K562 (cell line): Measurements from ENCODE around the gene SOX6. TPM values are rescaled to one million over a fixed set of nuclear protein-coding genes. Genes with fewer than 3 reads are reported as not detected.

ENCODE experiments used
- ATAC-seq: fragments of 200-7000 bp; cut with Tn5 transposase; 3 replicates; pipeline ENCODE4 v1.9.1; 2020; ENCODE audit warnings: moderate library complexity
- BruUV-seq: library from RNA; stranded (reverse); fragments of 400-500 nt; replicated peaks from 2 replicates; lab custom pipeline; 2021; lab: Mats Ljungman, UMichigan
- CTCF ChIA-PET: fragments of 300-600 bp; formaldehyde crosslinking; extraction: SDS; loops from one replicate; lab custom pipeline; 2021; ENCODE audit warnings: low intra/inter-chr PET ratio; lab: Yijun Ruan, JAX
- POLR2A ChIA-PET: fragments of 300-600, 350-650 bp; sonication (Branson Sonifier 250); formaldehyde crosslinking; extraction: SDS; loops from one replicate; lab custom pipeline; 2021; ENCODE audit warnings: antibody characterized with exemption, inconsistent platforms; lab: Yijun Ruan, JAX
- DNase-seq, 4 experiments: peaks; one replicate each; pipeline versions ENCODE4 v3.0.0 to v3.0.0-alpha.2; 2011 to 2018; ENCODE audit warnings: low spot score in 3 of 4, mixed read lengths in 3 of 4; ENCODE audit errors: extremely low read depth in 1 of 4
- FAIRE-seq: peaks from 2 replicates; lab custom pipeline; 2011; peaks lifted over from hg19 to GRCh38; lab: Jason Lieb, UNC
- H2AFZ ChIP-seq: 2 replicates; pipeline ENCODE4 v1.6.0; 2011; ENCODE audit warnings: low read depth, low read length, control low read depth, inconsistent platforms
- H3K27ac ChIP-seq: fragments of 200-600 bp; 3 replicates; pipeline ENCODE4 v1.8.0; 2011; ENCODE audit warnings: low read depth, mild to moderate bottlenecking, control low read depth, inconsistent platforms, low read length, moderate library complexity, mixed read lengths; ENCODE audit errors: extremely low read depth
- H3K27me3 ChIP-seq, 2 experiments: fragments of 300-600 bp in 1 of 2; 2 replicates in 1 of 2; 3 replicates in 1 of 2; pipeline versions ENCODE4 v1.6.0 to v1.8.0; 2011; ENCODE audit warnings: inconsistent platforms in 2 of 2, low read length in 2 of 2, mild to moderate bottlenecking in 1 of 2, mixed read lengths in 1 of 2, moderate library complexity in 1 of 2; ENCODE audit not compliant: control insufficient read depth in 2 of 2, insufficient read depth in 2 of 2
- H3K36me3 ChIP-seq: fragments of 300-600 bp; 3 replicates; pipeline ENCODE4 v1.8.0; 2011; ENCODE audit warnings: mild to moderate bottlenecking, low read length, inconsistent platforms; ENCODE audit not compliant: control insufficient read depth, insufficient read depth
- H3K4me1 ChIP-seq, 2 experiments: fragments of 200-600 bp in 1 of 2; replicated peaks in 1 of 2; 2 replicates in 1 of 2; 3 replicates in 1 of 2; pipeline versions ENCODE4 v1.5.1 to v1.8.0; 2011; ENCODE audit warnings: inconsistent platforms in 2 of 2, low read length in 2 of 2, mild to moderate bottlenecking in 1 of 2, mixed read lengths in 1 of 2, moderate library complexity in 1 of 2; ENCODE audit not compliant: control insufficient read depth in 2 of 2, insufficient read depth in 2 of 2
- H3K4me2 ChIP-seq: 2 replicates; pipeline ENCODE4 v1.6.1; 2011; ENCODE audit warnings: low read length, control low read depth, inconsistent platforms, mixed read lengths; ENCODE audit not compliant: insufficient read depth
- H3K4me3 ChIP-seq: fragments of 200-600 bp; sonication (generic), shearing (Covaris generic); 2 replicates; pipeline ENCODE4 v1.5.1; 2016; ENCODE audit warnings: control low read depth, inconsistent platforms
- H3K79me2 ChIP-seq: fragments of 200-600 bp; 3 replicates; pipeline ENCODE4 v1.8.0; 2011; ENCODE audit warnings: low read length, inconsistent platforms; ENCODE audit not compliant: control insufficient read depth, insufficient read depth
- H3K9ac ChIP-seq, 2 experiments: 2 replicates each; pipeline versions ENCODE4 v1.6.0 to v1.6.1; 2011; ENCODE audit warnings: low read depth in 2 of 2, low read length in 2 of 2, control low read depth in 1 of 2, inconsistent platforms in 1 of 2, mild to moderate bottlenecking in 1 of 2, mixed read lengths in 1 of 2; ENCODE audit not compliant: insufficient read depth in 1 of 2
- H3K9me1 ChIP-seq: one replicate; pipeline ENCODE4 v1.6.0; 2011; ENCODE audit warnings: inconsistent platforms, mild to moderate bottlenecking, low read length, moderate library complexity; ENCODE audit not compliant: control insufficient read depth, insufficient read depth
- H3K9me3 ChIP-seq: replicated peaks from 2 replicates; pipeline ENCODE4 v1.5.1; 2011; ENCODE audit warnings: low read depth, low read length, inconsistent platforms; ENCODE audit not compliant: control insufficient read depth, insufficient read depth
- H4K20me1 ChIP-seq: replicated peaks from 2 replicates; pipeline ENCODE4 v1.6.1; 2011; ENCODE audit warnings: low read length, inconsistent platforms, mixed read lengths; ENCODE audit not compliant: control insufficient read depth, insufficient read depth
- NFIC ChIP-seq: fragments of 450-650 bp; IDR thresholded peaks from 2 replicates; pipeline ENCODE4 v1.6.1; 2017; ENCODE audit warnings: mild to moderate bottlenecking, inconsistent platforms
- RCOR1 ChIP-seq, 2 experiments: IDR thresholded peaks; 2 replicates each; pipeline ENCODE4 v1.6.1; 2012; ENCODE audit warnings: low read depth in 2 of 2, low read length in 2 of 2, borderline replicate concordance in 1 of 2, improper control_type of control experiment in 1 of 2
- SOX6 ChIP-seq: fragments of 450-650 bp; IDR thresholded peaks from 2 replicates; pipeline ENCODE4 v1.6.1; 2014; ENCODE audit warnings: mild to moderate bottlenecking
- TEAD4 ChIP-seq, 2 experiments: sonication (generic) in 1 of 2; formaldehyde crosslinking in 1 of 2; IDR thresholded peaks; 2 replicates each; pipeline versions ENCODE4 v1.6.1 to v1.8.0; 2012 to 2022; ENCODE audit warnings: borderline replicate concordance in 1 of 2, inconsistent platforms in 1 of 2, low read length in 1 of 2, mild to moderate bottlenecking in 1 of 2, missing genetic modification reagents in 1 of 2
- ZNF239 ChIP-seq: fragments of 250-450 bp; sonication (Bioruptor Pico); IDR thresholded peaks from 2 replicates; pipeline ENCODE4 v1.4.0; 2020; ENCODE audit warnings: mild to moderate bottlenecking
- ZNF584 ChIP-seq: fragments of 200-800 bp; sonication (Bioruptor generic); IDR thresholded peaks from 2 replicates; pipeline ENCODE4 v1.6.1; 2016; ENCODE audit warnings: low read depth, mild to moderate bottlenecking, missing genetic modification characterization, missing compliant biosample characterization
- WGBS: fragments of 100-300 bp; shearing (Covaris generic); methylation state at CpG from one replicate; pipeline ENCODE4 v1.1.6; 2016; ENCODE audit warnings: low coverage, mixed read lengths; ENCODE audit not compliant: insufficient coverage; ENCODE audit errors: missing lambda C conversion rate; 5-methylcytosine and 5-hydroxymethylcytosine counted together
- in situ Hi-C: fragments of 300-500 bp; cut with MboI; formaldehyde crosslinking; loops from 4 replicates; pipeline ENCODE4 v1.15.0; 2018; ENCODE audit warnings: inconsistent platforms, mixed read lengths
- intact Hi-C: fragments of 100-400 bp; cut with micrococcal nuclease; formaldehyde crosslinking; loops from 2 replicates; pipeline ENCODE4 v1.14.2; 2022
- polyA plus RNA-seq, 8 experiments: library from polyadenylated mRNA; depleted of rRNA in 4 of 8; stranded (reverse) in 5 of 8; unstranded in 3 of 8; fragments of >200 nt; fragmentation: Nextera tagmentation in 2 of 8; fragmentation: Illumina TruSeq in 1 of 8; extraction: Ambion mirVana in 2 of 8; extraction: Trizol in 1 of 8; gene quantifications; 2 replicates each; pipeline versions ENCODE4 v1.2.1 to v1.2.3, GENCODE V29; 2011 to 2014; ENCODE audit warnings: inconsistent platforms in 1 of 8, missing spikeins in 1 of 8
- total RNA-seq, 7 experiments: library from RNA; depleted of rRNA in 6 of 7; stranded (reverse); fragments of >200 nt in 6 of 7; fragmentation: Illumina TruSeq in 2 of 7; extraction: Trizol in 2 of 7; gene quantifications; 2 replicates each; pipeline versions ENCODE4 v1.2.1 to v1.2.3, GENCODE V29; 2011 to 2021; ENCODE audit warnings: low replicate concordance in 1 of 7
- TF ChIP-seq, protein P1 (sequence below): fragments of 450-650 bp; IDR thresholded peaks from 2 replicates; pipeline ENCODE4 v1.6.1; 2014; ENCODE audit warnings: low read depth, mild to moderate bottlenecking, moderate library complexity, borderline replicate concordance

SOX6 gene
- total and polyA plus RNA-seq, 9 of the 15 experiments (the other 6 are each of a cell fraction or from before 2014, with no cell fraction given), result 0.89 to 8.7 (median 5.7) TPM

- Histone ChIP-seq H3K4me2 (no peak overlapping the region), H3K4me3 (no peak overlapping the region), H3K79me2 (no peaks in the 10 kb centered on the region), H3K36me3 (peaks cover 13% of the 10 kb centered on the region; the same call in 2 of the 3 replicates), H2AFZ (no peak overlapping the region), H3K27me3 (no peaks in the 10 kb centered on the region), H3K9me3 (peaks cover 5% of the 10 kb centered on the region; the same call in 1 of the 2 replicates), H3K9ac (peak overlapping the region in 1 of 2 experiments; percentile 12; a peak in 1 of 4 replicates), H3K4me1 (peaks cover 0 to 28% of the 10 kb centered on the region in 2 experiments; a peak in 4 of 5 replicates)
- POLR2A ChIA-PET, result no interaction called here
- ATAC-seq (no peak), FAIRE-seq (no peak), DNase-seq (no peak)
- in situ Hi-C loops, result no loop called here
- BruUV-seq, result no TSS peak
- CTCF ChIA-PET, result no interaction called here
- 8% methylated on average over 1 of the region's 1 CpG for WGBS
- TF ChIP-seq ZNF584 (CRISPR knock-in tag) (0 out of 2 replicates have a peak, but pooled peaks have one; percentile 17), NFIC (peak; percentile 19; the same call in 1 of the 2 replicates), RCOR1 (IDR thresholded peaks at IDR 0.05; ENCODE audit: borderline replicate concordance in 1 of 2, low read depth in 2 of 2, low read length in 2 of 2) (peak in 1 of 2 experiments; percentile 14; a peak in 1 of 4 replicates), ZNF239 (CRISPR knock-in tag) (no peak), TEAD4 (IDR thresholded peaks at IDR 0.05; ENCODE audit: low read length) (peak; percentile 28; the same call in 1 of the 2 replicates), TEAD4 (CRISPR knock-in tag; IDR thresholded peaks at IDR 0.05; ENCODE audit: borderline replicate concordance) (no peak), SOX6 (peak; percentile 64; the same call in 1 of the 2 replicates)
- TF ChIP-seq, protein P1, sequence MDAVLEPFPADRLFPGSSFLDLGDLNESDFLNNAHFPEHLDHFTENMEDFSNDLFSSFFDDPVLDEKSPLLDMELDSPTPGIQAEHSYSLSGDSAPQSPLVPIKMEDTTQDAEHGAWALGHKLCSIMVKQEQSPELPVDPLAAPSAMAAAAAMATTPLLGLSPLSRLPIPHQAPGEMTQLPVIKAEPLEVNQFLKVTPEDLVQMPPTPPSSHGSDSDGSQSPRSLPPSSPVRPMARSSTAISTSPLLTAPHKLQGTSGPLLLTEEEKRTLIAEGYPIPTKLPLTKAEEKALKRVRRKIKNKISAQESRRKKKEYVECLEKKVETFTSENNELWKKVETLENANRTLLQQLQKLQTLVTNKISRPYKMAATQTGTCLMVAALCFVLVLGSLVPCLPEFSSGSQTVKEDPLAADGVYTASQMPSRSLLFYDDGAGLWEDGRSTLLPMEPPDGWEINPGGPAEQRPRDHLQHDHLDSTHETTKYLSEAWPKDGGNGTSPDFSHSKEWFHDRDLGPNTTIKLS, result no peak
- TF ChIP-seq, all 486 proteins: peak for 5
- intact Hi-C loops, result loop anchor here (5.0 kb wide), 1 partner anchor 272 kb away; no protein-coding TSS in a partner anchor
- Histone ChIP-seq H4K20me1 (no peaks in the 10 kb centered on the region), H3K27ac (peak overlapping the region; percentile 89; the same call in 1 of the 3 replicates), H3K9me1 (no peaks in the 10 kb centered on the region)
Measured at GRCh38 chr11:16335236-16335962, 20.9 kb downstream of the SOX6 start.
